ENCODE results near the gene CHIC2. TPM values are rescaled to one million over a fixed set of nuclear protein-coding genes. Genes with fewer than 3 reads are reported as not detected.

CHIC2 gene
- total and polyA plus RNA-seq, 2 of the 8 experiments (the other 6 are each of a cell fraction or from before 2014, with no cell fraction given), result 4.5 to 10.9 TPM

DNA sequence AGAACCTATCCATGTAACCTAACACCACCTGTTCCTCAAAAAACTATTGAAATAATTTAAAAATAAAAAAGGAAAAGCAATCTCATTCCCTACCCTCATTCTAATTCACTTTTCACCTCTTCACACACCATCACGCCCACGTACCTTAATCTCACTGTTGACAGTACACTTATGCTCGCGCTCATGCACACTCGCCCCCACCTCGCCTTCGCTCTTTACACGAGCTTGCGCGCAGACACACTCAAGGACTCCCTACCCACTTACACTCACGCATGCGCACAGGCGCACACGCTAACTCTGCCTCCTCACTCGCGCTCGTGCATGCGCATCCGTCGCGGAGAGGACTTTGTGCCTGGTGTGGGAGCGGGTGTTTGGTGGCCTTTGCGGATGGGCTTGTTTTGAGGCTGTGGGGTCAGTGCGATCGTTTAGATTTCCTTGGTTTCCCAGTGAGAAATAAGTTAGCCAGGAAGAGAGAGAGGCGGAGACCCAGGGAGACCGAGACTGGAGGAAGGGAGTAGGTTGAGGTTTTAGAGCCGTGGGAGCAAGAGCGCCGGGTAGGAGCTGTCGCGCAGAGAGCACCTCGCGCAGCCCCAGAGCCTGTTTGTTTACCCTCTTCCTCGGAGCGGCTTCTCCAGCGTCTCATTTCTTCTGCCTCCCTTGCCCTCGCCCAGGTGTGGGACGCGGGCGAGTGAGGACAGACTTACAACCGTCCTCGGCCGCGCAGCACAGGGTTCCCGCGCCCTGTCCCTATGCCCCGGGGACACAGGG is 27.4 kb upstream of the CHIC2 start:
- peaks cover 6% of the 10 kb centered on the region; the same call in 1 of the 2 replicates for H3K23me2 ChIP-seq (ENCODE audit: low read depth, low read length)
- H3K4me3 ChIP-seq (ENCODE audit: extremely low read depth in 1 of 4, insufficient read depth in 2 of 4, low read depth in 3 of 4, low read length in 4 of 4), result peak overlapping the region; percentile 37 to 60 (median 49); a peak in 7 of 8 replicates
- H3K14ac ChIP-seq (ENCODE audit: insufficient read length), result no peak overlapping the region
- ChIA-PET CTCF (ENCODE audit: partially characterized antibody) (interaction anchor here (9.8 kb wide), 1 partner anchor 15 kb away, joined by 62 read pairs; no protein-coding TSS in a partner anchor), POLR2A (ENCODE audit: partially characterized antibody) (no interaction called here)
- no peak overlapping the region for H3K56ac ChIP-seq (replicated peaks; ENCODE audit: insufficient read length, low read depth, low read length)
- no peak overlapping the region for H2BK20ac ChIP-seq (ENCODE audit: low read length)
- H3K27me3 ChIP-seq (replicated peaks in 1 of 4; ENCODE audit: control insufficient read depth in 3 of 4, extremely low read depth in 1 of 4, insufficient read depth in 3 of 4, low read length in 3 of 4), result peaks cover 46 to 70% (median 66%) of the 10 kb centered on the region in 4 experiments
- no peak overlapping the region for H3K27ac ChIP-seq (ENCODE audit: low read depth, low read length)
- peak overlapping the region; percentile 27; the same call in 1 of the 2 replicates for H2BK12ac ChIP-seq (ENCODE audit: low read depth, low read length)
- no peaks in the 10 kb centered on the region for H3K36me3 ChIP-seq (ENCODE audit: control insufficient read depth in 2 of 4, insufficient read depth in 4 of 4, low read length in 3 of 4)
- H3K79me1 ChIP-seq (ENCODE audit: low read depth, low read length), result no peaks in the 10 kb centered on the region
- no peak overlapping the region for H2BK120ac ChIP-seq (replicated peaks; ENCODE audit: low read depth, low read length)
- no peak overlapping the region for H2BK15ac ChIP-seq (ENCODE audit: low read length)
- peak overlapping the region; percentile 52 for H4K91ac ChIP-seq (replicated peaks; ENCODE audit: insufficient read length, low read length)
- H2BK5ac ChIP-seq (ENCODE audit: low read depth, low read length), result no peak overlapping the region; the same call in 1 of the 2 replicates
- H3K4me2 ChIP-seq (ENCODE audit: insufficient read depth in 1 of 2, low read depth in 2 of 2, low read length in 2 of 2), result peak overlapping the region; percentile 96 to 98
- H3K79me2 ChIP-seq (ENCODE audit: control insufficient read depth in 1 of 2, insufficient read depth in 2 of 2, low read length in 2 of 2), result no peaks in the 10 kb centered on the region
- FAIRE-seq (no peak), DNase-seq (ENCODE audit: low read depth in 1 of 2, low spot score in 2 of 2) (peak in 1 of 2 experiments; percentile 52)
- peak overlapping the region; percentile 62 for H4K8ac ChIP-seq (ENCODE audit: extremely low read depth, insufficient read depth, low read length)
- peak overlapping the region in 1 of 4 experiments; percentile 36; a peak in 1 of 7 replicates for H3K9ac ChIP-seq (replicated peaks in 1 of 4; ENCODE audit: extremely low read depth in 1 of 4, low read depth in 3 of 4, low read length in 3 of 4)
- WGBS, 2 experiments (ENCODE audit: extremely low coverage in 1 of 2, insufficient coverage in 1 of 2, insufficient read length in 1 of 2, insufficient replicate concordance in 2 of 2, low coverage in 1 of 2, low lambda C conversion rate in 2 of 2, missing lambda C conversion rate in 1 of 2), result 4 to 100% methylated on average over 2 to 48 of the region's 48 CpGs
- H2AFZ ChIP-seq (ENCODE audit: low read length), result no peak overlapping the region
- H3K4me1 ChIP-seq (replicated peaks in 1 of 4; ENCODE audit: control insufficient read depth in 3 of 4, insufficient read depth in 4 of 4, low read length in 3 of 4), result peaks cover 20 to 38% (median 23%) of the 10 kb centered on the region in 4 experiments
- peak overlapping the region; percentile 8 for H3K4ac ChIP-seq (replicated peaks; ENCODE audit: insufficient read length, low read depth, low read length)
- H3K18ac ChIP-seq (ENCODE audit: extremely low read depth, low read length), result no peak overlapping the region
- H4K20me1 ChIP-seq (replicated peaks in 1 of 2; ENCODE audit: control insufficient read depth in 1 of 2, insufficient read depth in 2 of 2, low read length in 2 of 2), result peaks cover 6 to 10% of the 10 kb centered on the region in 2 experiments
- H3K9me3 ChIP-seq (ENCODE audit: insufficient read depth in 2 of 2, low read depth in 1 of 2, low read length in 1 of 2), result no peaks in the 10 kb centered on the region
- H3K23ac ChIP-seq (ENCODE audit: insufficient read length), result no peak overlapping the region
- H4K5ac ChIP-seq (ENCODE audit: insufficient read length, low read depth, low read length), result no peak overlapping the region
- no peak overlapping the region; the same call in 1 of the 2 replicates for H2AK5ac ChIP-seq (ENCODE audit: low read depth, low read length)
- TF ChIP-seq HDAC6 (IDR thresholded peaks at IDR 0.05; ENCODE audit: low read depth, low read length) (no peak), SP1 (IDR thresholded peaks at IDR 0.05; ENCODE audit: low read depth, low read length) (no peak), CBX8 (IDR thresholded peaks at IDR 0.05; ENCODE audit: borderline replicate concordance, low read depth, low read length) (no peak), SRF (IDR thresholded peaks at IDR 0.05; ENCODE audit: low read depth, low read length) (no peak), EP300 (IDR thresholded peaks at IDR 0.05; ENCODE audit: borderline replicate concordance in 1 of 2, low read depth in 2 of 2, low read length in 2 of 2) (no peak), HDAC2 (IDR thresholded peaks at IDR 0.05; ENCODE audit: borderline replicate concordance in 1 of 2, low read depth in 2 of 2, low read length in 2 of 2) (0 out of 4 replicates have a peak, but pooled peaks of 1 of the 2 experiments have one; percentile 8), RBBP5 (IDR thresholded peaks at IDR 0.05; ENCODE audit: borderline replicate concordance, low read depth, low read length) (no peak), NRF1 (IDR thresholded peaks at IDR 0.05; ENCODE audit: low read depth, low read length) (peak; percentile 46), KDM4A (IDR thresholded peaks at IDR 0.05; ENCODE audit: low read depth, low read length, severe bottlenecking) (no peak), GABPA (IDR thresholded peaks at IDR 0.05; ENCODE audit: borderline replicate concordance, insufficient read depth, low read length) (no peak), KDM1A (IDR thresholded peaks at IDR 0.05; ENCODE audit: borderline replicate concordance, low read length) (no peak)

Measured in H1 (cell line).